ENCODE data around the gene FABP1.

FABP1 gene

GRCh38 chr2:88077080-88077479, 50.8 kb downstream of the FABP1 start:
- no peak for DNase-seq

- no peak for DNase-seq
Measured at GRCh38 chr2:88074854-88075292, 53.0 kb downstream of the FABP1 start.

- no peak for DNase-seq
Measured at GRCh38 chr2:88074150-88074549, 53.7 kb downstream of the FABP1 start.
